CD14-positive monocyte (primary cell): ENCODE results near the gene OSBPL10. TPM values are rescaled to one million over a fixed set of nuclear protein-coding genes. Genes with fewer than 3 reads are reported as not detected.
A peak's percentile ranks its signal among the peaks of the same experiment; 100 is the strongest.

Experiments
- DNase-seq, 3 donors: peaks; one replicate each; pipeline ENCODE4 v3.0.0-alpha.2; 2011 to 2022
- H2AFZ ChIP-seq: 2 replicates; pipeline ENCODE4 v1.6.0; 2012; ENCODE audit warnings: mild to moderate bottlenecking, low read depth, low read length, inconsistent platforms; ENCODE audit not compliant: insufficient read depth, poor library complexity, severe bottlenecking
- H3K27ac ChIP-seq, 2 donors: 1 replicate in 1 of 2; 2 replicates in 1 of 2; pipeline ENCODE4 v1.5.1; 2012 to 2013; ENCODE audit warnings: low read length in 2 of 2, control low read depth in 1 of 2, inconsistent platforms in 1 of 2, low read depth in 1 of 2, mild to moderate bottlenecking in 1 of 2
- H3K27me3 ChIP-seq, 2 donors: one replicate each; pipeline versions ENCODE4 v1.6.0 to v1.6.1; 2011 to 2013; ENCODE audit warnings: low read length in 2 of 2; ENCODE audit not compliant: control insufficient read depth in 2 of 2, insufficient read depth in 2 of 2
- H3K36me3 ChIP-seq, 2 donors: replicated peaks in 1 of 2; 1 replicate in 1 of 2; 2 replicates in 1 of 2; pipeline versions ENCODE4 v1.5.1 to v1.6.1; 2012 to 2013; ENCODE audit warnings: low read length in 2 of 2, control low read depth in 1 of 2, inconsistent platforms in 1 of 2, mild to moderate bottlenecking in 1 of 2; ENCODE audit not compliant: insufficient read depth in 2 of 2, control insufficient read depth in 1 of 2
- H3K4me1 ChIP-seq, 2 donors: 1 replicate in 1 of 2; 2 replicates in 1 of 2; pipeline versions ENCODE4 v1.5.1 to v1.6.1; 2012 to 2013; ENCODE audit warnings: low read length in 2 of 2, control low read depth in 1 of 2, inconsistent platforms in 1 of 2, mild to moderate bottlenecking in 1 of 2, moderate library complexity in 1 of 2; ENCODE audit not compliant: insufficient read depth in 2 of 2, control insufficient read depth in 1 of 2
- H3K4me2 ChIP-seq: replicated peaks from 2 replicates; pipeline ENCODE3; 2012; ENCODE audit warnings: low read length, moderate library complexity, mild to moderate bottlenecking; ENCODE audit not compliant: poor library complexity, severe bottlenecking; ENCODE audit errors: extremely low read depth
- H3K4me3 ChIP-seq, 3 experiments: fragments of 200-600 bp in 1 of 3; sonication (generic) in 1 of 3; replicated peaks in 1 of 3; 1 replicate in 2 of 3; 2 replicates in 1 of 3; pipeline ENCODE4 v1.5.1; 2011 to 2013; ENCODE audit warnings: low read length in 3 of 3, mild to moderate bottlenecking in 3 of 3, control low read depth in 2 of 3, low read depth in 2 of 3, inconsistent platforms in 1 of 3, moderate library complexity in 1 of 3
- H3K79me2 ChIP-seq: 2 replicates; pipeline ENCODE4 v1.6.0; 2012; ENCODE audit warnings: mild to moderate bottlenecking, control low read depth, inconsistent platforms, low read length, moderate library complexity; ENCODE audit not compliant: insufficient read depth
- H3K9ac ChIP-seq: 2 replicates; pipeline ENCODE4 v1.6.0; 2017; ENCODE audit warnings: low read length, mild to moderate bottlenecking; ENCODE audit not compliant: insufficient read depth, poor library complexity, severe bottlenecking
- H3K9me3 ChIP-seq, 2 donors: replicated peaks in 1 of 2; 1 replicate in 1 of 2; 2 replicates in 1 of 2; pipeline versions ENCODE4 v1.5.1 to v1.6.1; 2012 to 2013; ENCODE audit warnings: low read length in 2 of 2, control low read depth in 1 of 2; ENCODE audit not compliant: control insufficient read depth in 1 of 2, insufficient read depth in 1 of 2
- H4K20me1 ChIP-seq: 2 replicates; pipeline ENCODE4 v1.6.0; 2012; ENCODE audit warnings: mild to moderate bottlenecking, low read length, control low read depth, moderate library complexity; ENCODE audit not compliant: insufficient read depth
- H3K27ac Mint-ChIP-seq, 7 donors: one replicate each; pipeline ENCODE4 v1.8.0; 2020; ENCODE audit warnings: mild to moderate bottlenecking in 7 of 7, mixed read lengths in 7 of 7, moderate library complexity in 6 of 7, inconsistent platforms in 2 of 7
- H3K27me3 Mint-ChIP-seq, 3 donors: one replicate each; pipeline ENCODE4 v1.8.0; 2021 to 2022; ENCODE audit warnings: low read depth in 3 of 3, mild to moderate bottlenecking in 3 of 3, mixed read lengths in 3 of 3, moderate library complexity in 3 of 3, inconsistent platforms in 1 of 3
- H3K36me3 Mint-ChIP-seq, 2 donors: one replicate each; pipeline ENCODE4 v1.8.0; 2020; ENCODE audit warnings: mixed read lengths in 2 of 2, inconsistent platforms in 1 of 2, mild to moderate bottlenecking in 1 of 2
- H3K4me1 Mint-ChIP-seq: one replicate; pipeline ENCODE4 v1.8.0; 2020; ENCODE audit warnings: mild to moderate bottlenecking, mixed read lengths
- H3K4me3 Mint-ChIP-seq, 2 donors: one replicate each; pipeline ENCODE4 v1.8.0; 2020; ENCODE audit warnings: mild to moderate bottlenecking in 2 of 2, mixed read lengths in 2 of 2, moderate library complexity in 1 of 2
- H3K9me3 Mint-ChIP-seq, 7 donors: one replicate each; pipeline ENCODE4 v1.8.0; 2020 to 2022; ENCODE audit warnings: mixed read lengths in 7 of 7, mild to moderate bottlenecking in 6 of 7, moderate library complexity in 6 of 7, inconsistent platforms in 2 of 7
- CTCF ChIP-seq: fragments of 200-600 bp; IDR thresholded peaks from one replicate; pipeline ENCODE4 v1.8.0; 2022; ENCODE audit warnings: antibody characterized with exemption, mild to moderate bottlenecking
- WGBS: methylation state at CpG from one replicate; pipeline ENCODE4 v1.1.5; 2013; ENCODE audit warnings: missing lambda C conversion rate; ENCODE audit not compliant: insufficient coverage; 5-methylcytosine and 5-hydroxymethylcytosine counted together
- intact Hi-C, 2 donors: fragments of 100-400 bp; cut with micrococcal nuclease; formaldehyde crosslinking; loops; one replicate each; pipeline versions ENCODE4 v1.15.0 to v1.15.1; 2023
- polyA plus RNA-seq, 3 donors: library from polyadenylated mRNA; depleted of rRNA in 1 of 3; unstranded in 2 of 3; stranded (reverse) in 1 of 3; fragments of 300-500 nt in 2 of 3; fragments of >200 nt in 1 of 3; fragmentation: Illumina TruSeq in 2 of 3; gene quantifications; 1 replicate in 2 of 3; 2 replicates in 1 of 3; pipeline ENCODE4 v1.2.3, GENCODE V29; 2012 to 2021

OSBPL10 gene
- polyA plus RNA-seq, 3 donors, result 0.03 TPM; not detected in 2

- Histone ChIP-seq H3K27ac (no peak overlapping the region), H2AFZ (no peak overlapping the region), H3K4me2 (no peak overlapping the region), H3K9ac (no peak overlapping the region), H3K27me3 (peaks cover 38 to 50% of the 10 kb centered on the region in 2 donors), H3K36me3 (no peaks in the 10 kb centered on the region), H3K4me1 (peaks cover 16 to 19% of the 10 kb centered on the region in 2 donors), H3K4me3 (no peak overlapping the region), H3K79me2 (no peaks in the 10 kb centered on the region), H4K20me1 (no peaks in the 10 kb centered on the region), H3K9me3 (peaks cover 0 to 10% of the 10 kb centered on the region in 2 donors)
- Mint-ChIP-seq H3K4me1 (peaks cover 19% of the 10 kb centered on the region), H3K27ac (peak overlapping the region in 1 of 7 donors; percentile 18), H3K36me3 (peaks cover 0 to 6% of the 10 kb centered on the region in 2 donors), H3K4me3 (no peak overlapping the region), H3K27me3 (peaks cover 48 to 58% (median 50%) of the 10 kb centered on the region in 3 donors), H3K9me3 (peaks cover 0 to 18% (median 6%) of the 10 kb centered on the region in 7 donors)
- WGBS, result 100% methylated on average over 1 of the region's 2 CpGs
- DNase-seq, result no peak
- no peak for TF ChIP-seq CTCF
- intact Hi-C loops, result no loop called here
Measured at GRCh38 chr3:31977736-31978135, 3.3 kb downstream of the OSBPL10 start.

GRCh38 chr3:31976302-31976701 is 4.8 kb downstream of the OSBPL10 start:
- Mint-ChIP-seq H3K4me3 (no peak overlapping the region), H3K4me1 (peaks cover 12% of the 10 kb centered on the region), H3K36me3 (peaks cover 0 to 3% of the 10 kb centered on the region in 2 donors), H3K9me3 (peaks cover 0 to 13% (median 3%) of the 10 kb centered on the region in 7 donors), H3K27me3 (peaks cover 34 to 43% (median 37%) of the 10 kb centered on the region in 3 donors), H3K27ac (no peak overlapping the region)
- intact Hi-C loops, result no loop called here
- H4K20me1 ChIP-seq, result no peaks in the 10 kb centered on the region
- H3K9ac ChIP-seq, result no peak overlapping the region
- H3K27me3 ChIP-seq, result peaks cover 26 to 35% of the 10 kb centered on the region in 2 donors
- no peaks in the 10 kb centered on the region for H3K36me3 ChIP-seq
- no peak for TF ChIP-seq CTCF
- no peak overlapping the region for H2AFZ ChIP-seq
- no peaks in the 10 kb centered on the region for H3K79me2 ChIP-seq
- H3K4me2 ChIP-seq, result no peak overlapping the region
- no peaks in the 10 kb centered on the region for H3K9me3 ChIP-seq
- H3K27ac ChIP-seq, result no peak overlapping the region
- WGBS, result 100% methylated on average over 1 of the region's 2 CpGs
- peaks cover 9 to 12% of the 10 kb centered on the region in 2 donors for H3K4me1 ChIP-seq
- H3K4me3 ChIP-seq, result no peak overlapping the region
- no peak for DNase-seq
